MCF 10A (cell line): ENCODE results near the gene VTCN1. TPM values are rescaled to one million over a fixed set of nuclear protein-coding genes. Genes with fewer than 3 reads are reported as not detected.

Experiments used
- BruUV-seq: library from RNA; stranded (reverse); fragments of 400-500 nt; replicated peaks from 2 replicates; lab custom pipeline; 2021; lab: Mats Ljungman, UMichigan
- CTCF ChIA-PET: fragments of 300-600 bp; sonication (Branson Sonifier 250); formaldehyde crosslinking; extraction: SDS; loops from one replicate; lab custom pipeline; 2021; ENCODE audit warnings: antibody characterized with exemption, inconsistent platforms; lab: Yijun Ruan, JAX
- POLR2A ChIA-PET: fragments of 300-600, 350-650 bp; sonication (Branson Sonifier 250); formaldehyde crosslinking; extraction: SDS; loops from one replicate; lab custom pipeline; 2020; ENCODE audit warnings: antibody characterized with exemption, inconsistent platforms; lab: Yijun Ruan, JAX
- DNase-seq: peaks from one replicate; pipeline ENCODE4 v3.0.0-alpha.2; 2018; ENCODE audit not compliant: unreplicated experiment
- H3K27ac Mint-ChIP-seq: one replicate; pipeline ENCODE4 v1.8.0; 2022; ENCODE audit warnings: mild to moderate bottlenecking, low read depth, mixed read lengths; ENCODE audit not compliant: unreplicated experiment
- H3K27me3 Mint-ChIP-seq: one replicate; pipeline ENCODE4 v1.8.0; 2022; ENCODE audit warnings: mixed read lengths; ENCODE audit not compliant: insufficient read depth, unreplicated experiment
- H3K36me3 Mint-ChIP-seq: one replicate; pipeline ENCODE4 v1.8.0; 2022; ENCODE audit warnings: mild to moderate bottlenecking, moderate library complexity, mixed read lengths; ENCODE audit not compliant: insufficient read depth, unreplicated experiment
- H3K4me1 Mint-ChIP-seq: one replicate; pipeline ENCODE4 v1.8.0; 2022; ENCODE audit warnings: mixed read lengths; ENCODE audit not compliant: insufficient read depth, unreplicated experiment
- H3K4me3 Mint-ChIP-seq: one replicate; pipeline ENCODE4 v1.8.0; 2022; ENCODE audit warnings: mild to moderate bottlenecking, moderate library complexity, mixed read lengths; ENCODE audit not compliant: unreplicated experiment
- H3K9me3 Mint-ChIP-seq: one replicate; pipeline ENCODE4 v1.8.0; 2022; ENCODE audit warnings: mixed read lengths; ENCODE audit not compliant: unreplicated experiment
- intact Hi-C: fragments of 100-400 bp; cut with micrococcal nuclease; formaldehyde crosslinking; loops from 2 replicates; pipeline ENCODE4 v1.14.1; 2022
- total RNA-seq: library from RNA; stranded (reverse); gene quantifications from 2 replicates; pipeline ENCODE4 v1.2.3, GENCODE V29; 2022
- TF ChIP-seq, protein P1 (sequence below): fragments of 200-600 bp; IDR thresholded peaks from one replicate; pipeline ENCODE4 v1.8.0; 2022; ENCODE audit warnings: antibody characterized with exemption, mild to moderate bottlenecking; ENCODE audit not compliant: unreplicated experiment

Gene VTCN1
- total RNA-seq, 1 experiment from 2014 or later = not detected

DNA sequence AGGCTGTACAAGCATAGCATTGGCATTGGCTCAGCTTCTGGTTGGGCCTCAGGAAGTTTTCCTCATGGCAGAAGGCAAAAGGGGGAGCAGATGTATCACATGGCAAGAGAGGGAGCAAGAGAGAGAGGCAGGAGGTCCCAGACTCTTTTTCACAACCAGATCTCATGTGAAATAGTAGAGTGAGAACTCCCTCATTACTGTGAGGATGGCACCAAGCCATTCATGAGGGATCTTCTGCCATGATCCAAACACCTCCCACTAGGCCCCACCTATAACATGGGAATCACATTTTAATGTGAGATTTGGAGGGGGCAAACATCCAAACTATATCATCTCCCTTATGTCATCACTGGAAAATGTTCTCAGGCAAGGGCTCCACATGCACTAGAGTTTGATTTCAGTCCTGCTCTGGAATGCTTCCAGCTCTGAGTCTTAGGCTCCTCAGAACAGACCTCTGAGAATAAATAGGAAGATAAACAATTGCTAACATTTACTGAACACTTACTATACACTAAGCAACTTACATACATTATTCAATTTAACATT is 39.4 kb upstream of the VTCN1 start:
- intact Hi-C loops = no loop called here
- no TSS peak for BruUV-seq
- Mint-ChIP-seq H3K4me3 (no peak overlapping the region), H3K36me3 (no peaks in the 10 kb centered on the region), H3K27me3 (peaks cover 16% of the 10 kb centered on the region), H3K27ac (no peak overlapping the region), H3K9me3 (no peaks in the 10 kb centered on the region), H3K4me1 (no peaks in the 10 kb centered on the region)
- TF ChIP-seq, protein P1, sequence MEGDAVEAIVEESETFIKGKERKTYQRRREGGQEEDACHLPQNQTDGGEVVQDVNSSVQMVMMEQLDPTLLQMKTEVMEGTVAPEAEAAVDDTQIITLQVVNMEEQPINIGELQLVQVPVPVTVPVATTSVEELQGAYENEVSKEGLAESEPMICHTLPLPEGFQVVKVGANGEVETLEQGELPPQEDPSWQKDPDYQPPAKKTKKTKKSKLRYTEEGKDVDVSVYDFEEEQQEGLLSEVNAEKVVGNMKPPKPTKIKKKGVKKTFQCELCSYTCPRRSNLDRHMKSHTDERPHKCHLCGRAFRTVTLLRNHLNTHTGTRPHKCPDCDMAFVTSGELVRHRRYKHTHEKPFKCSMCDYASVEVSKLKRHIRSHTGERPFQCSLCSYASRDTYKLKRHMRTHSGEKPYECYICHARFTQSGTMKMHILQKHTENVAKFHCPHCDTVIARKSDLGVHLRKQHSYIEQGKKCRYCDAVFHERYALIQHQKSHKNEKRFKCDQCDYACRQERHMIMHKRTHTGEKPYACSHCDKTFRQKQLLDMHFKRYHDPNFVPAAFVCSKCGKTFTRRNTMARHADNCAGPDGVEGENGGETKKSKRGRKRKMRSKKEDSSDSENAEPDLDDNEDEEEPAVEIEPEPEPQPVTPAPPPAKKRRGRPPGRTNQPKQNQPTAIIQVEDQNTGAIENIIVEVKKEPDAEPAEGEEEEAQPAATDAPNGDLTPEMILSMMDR = no peak
- ChIA-PET CTCF (no interaction called here), POLR2A (no interaction called here)
- DNase-seq = no peak

GRCh38 chr1:117244971-117245370 is 34.2 kb upstream of the VTCN1 start:
- no peaks in the 10 kb centered on the region for H3K9me3 Mint-ChIP-seq
- CTCF ChIA-PET = no interaction called here
- BruUV-seq = no TSS peak

DNA sequence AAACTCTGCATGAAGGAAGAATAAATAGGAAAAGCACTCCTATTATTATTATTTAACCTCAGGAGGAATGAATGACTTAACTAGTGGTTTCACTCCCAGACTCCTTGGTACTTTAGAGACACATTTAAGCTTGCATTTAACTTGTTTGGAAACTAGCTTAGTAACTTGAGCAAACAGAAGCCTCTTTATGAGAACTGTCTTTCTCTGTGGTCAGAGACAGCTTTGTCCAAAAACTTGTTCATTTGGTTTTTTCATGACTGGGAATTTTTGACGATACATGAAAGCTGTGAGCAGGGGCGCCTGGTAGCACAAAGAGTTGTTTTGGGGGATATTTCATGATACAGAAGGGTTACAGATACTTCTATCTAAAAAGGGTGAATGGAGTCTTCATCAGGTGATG is 33.6 kb upstream of the VTCN1 start:
- no peaks in the 10 kb centered on the region for H3K36me3 Mint-ChIP-seq
- H3K4me1 Mint-ChIP-seq = no peaks in the 10 kb centered on the region
- DNase-seq = no peak
- H3K4me3 Mint-ChIP-seq = no peak overlapping the region
- BruUV-seq = no TSS peak
- TF ChIP-seq, protein P1 = no peak
- ChIA-PET CTCF (interaction anchor here (0.6 kb wide), 1 partner anchor 60 kb away, joined by 3 read pairs; no protein-coding TSS in a partner anchor), POLR2A (no interaction called here)
- H3K27ac Mint-ChIP-seq = no peak overlapping the region
- H3K27me3 Mint-ChIP-seq = peaks cover 46% of the 10 kb centered on the region
- intact Hi-C loops = no loop called here
- no peaks in the 10 kb centered on the region for H3K9me3 Mint-ChIP-seq

More at GRCh38 chr1:117244971-117245370, 34.2 kb upstream of the VTCN1 start:
- peaks cover 46% of the 10 kb centered on the region for H3K27me3 Mint-ChIP-seq
- no peak overlapping the region for H3K27ac Mint-ChIP-seq
- POLR2A ChIA-PET = no interaction called here
- DNase-seq = no peak
- H3K36me3 Mint-ChIP-seq = no peaks in the 10 kb centered on the region
- no peaks in the 10 kb centered on the region for H3K4me1 Mint-ChIP-seq
- H3K4me3 Mint-ChIP-seq = no peak overlapping the region
- TF ChIP-seq, protein P1 = no peak
- intact Hi-C loops = no loop called here

DNA sequence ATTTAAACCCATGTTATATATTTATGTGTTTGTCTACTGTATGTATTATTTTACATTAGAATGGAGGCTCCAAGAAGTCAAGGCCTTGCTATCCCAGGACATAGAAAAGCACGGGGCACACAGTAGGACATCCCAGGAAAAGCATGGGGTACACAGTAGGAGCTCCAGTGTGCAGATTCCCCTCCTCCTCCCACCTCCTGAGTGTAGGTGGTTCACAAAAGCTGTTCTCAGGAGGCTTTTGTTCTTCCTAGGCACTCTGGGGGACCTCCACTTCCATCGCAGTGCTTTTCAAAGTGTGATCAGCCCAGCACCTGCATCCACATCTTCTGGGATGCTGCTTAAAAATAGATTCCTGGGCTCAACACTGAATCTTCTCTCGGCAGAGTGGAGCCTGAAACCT is 30.8 kb upstream of the VTCN1 start:
- Mint-ChIP-seq H3K36me3 (no peaks in the 10 kb centered on the region), H3K27ac (no peak overlapping the region), H3K27me3 (peaks cover 44% of the 10 kb centered on the region), H3K9me3 (no peaks in the 10 kb centered on the region), H3K4me1 (no peaks in the 10 kb centered on the region), H3K4me3 (no peak overlapping the region)
- TF ChIP-seq, protein P1 = no peak
- DNase-seq = no peak
- no TSS peak for BruUV-seq
- intact Hi-C loops = no loop called here
- ChIA-PET CTCF (interaction anchor here (0.6 to 1.0 kb wide), 5 partner anchors 13 to 174 kb away, joined by 3 to 4 read pairs (median 3); no protein-coding TSS in a partner anchor), POLR2A (no interaction called here)
